Left forelimb (tissue), 1 donor: ENCODE measurements around the gene TLR9.

Experiments used
- DNase-seq: peaks from one replicate; pipeline ENCODE4 v3.0.0-alpha.2; 2018; ENCODE audit warnings: low spot score

Gene TLR9

GRCh38 chr3:52172262-52172757 is 53.1 kb downstream of the TLR9 start:
- DNase-seq, result no peak

GRCh38 chr3:52171514-52172261 is 53.8 kb downstream of the TLR9 start:
- no peak for DNase-seq
